Activated CD4-positive, alpha-beta memory T cell treated with anti-CD3 and anti-CD28 coated beads, Interleukin-2, amount 10 ng/mL, durations not matched to agents 7 days and 5 days (primary cell): ENCODE data around the gene DHRS13. TPM values are rescaled to one million over a fixed set of nuclear protein-coding genes. Genes with fewer than 3 reads are reported as not detected.

Source experiments
- CTCF ChIA-PET: fragments of 350-600 bp; sonication (Branson Sonifier 250); formaldehyde crosslinking; loops from one replicate; lab custom pipeline; 2021; ENCODE audit warnings: antibody characterized with exemption, inconsistent platforms; lab: Charles Lee
- POLR2A ChIA-PET: fragments of 350-600 bp; sonication (Branson Sonifier 250); formaldehyde crosslinking; loops from one replicate; lab custom pipeline; 2021; ENCODE audit warnings: antibody characterized with exemption; lab: Charles Lee
- DNase-seq: peaks from one replicate; pipeline ENCODE4 v3.0.0-alpha.2; 2020
- H3K27ac Mint-ChIP-seq: one replicate; pipeline ENCODE4 v1.8.0; 2021; ENCODE audit warnings: mild to moderate bottlenecking, mixed read lengths
- H3K27me3 Mint-ChIP-seq: one replicate; pipeline ENCODE4 v1.8.0; 2021; ENCODE audit warnings: mixed read lengths
- H3K36me3 Mint-ChIP-seq: one replicate; pipeline ENCODE4 v1.8.0; 2021; ENCODE audit warnings: low read depth, mixed read lengths
- H3K4me1 Mint-ChIP-seq: one replicate; pipeline ENCODE4 v1.8.0; 2021; ENCODE audit warnings: mixed read lengths
- H3K4me3 Mint-ChIP-seq: one replicate; pipeline ENCODE4 v1.8.0; 2021; ENCODE audit warnings: mild to moderate bottlenecking, mixed read lengths
- H3K9me3 Mint-ChIP-seq: one replicate; pipeline ENCODE4 v1.8.0; 2021; ENCODE audit warnings: mixed read lengths
- total RNA-seq, 2 experiments: library from RNA; stranded (reverse); gene quantifications; one replicate each; pipeline ENCODE4 v1.2.3, GENCODE V29; 2021

DHRS13 gene
- total RNA-seq, 2 experiments from 2014 or later, result 25.2 to 25.7 TPM

GRCh38 chr17:28891201-28891600 is 11.7 kb downstream of the DHRS13 start:
- CTCF ChIA-PET, result interaction anchor here (1.4 to 3.5 kb wide), 2 partner anchors 8 to 11 kb away, joined by 4 to 29 read pairs; partner anchors contain the start of gene DHRS13
- H3K4me3 Mint-ChIP-seq, result no peak overlapping the region
- peaks cover 65% of the 10 kb centered on the region for H3K4me1 Mint-ChIP-seq

GRCh38 chr17:28889996-28890395 is 12.9 kb downstream of the DHRS13 start:
- ChIA-PET POLR2A (interaction anchor here (1.2 to 6.7 kb wide), 3 partner anchors 12 to 48 kb away, joined by 3 to 39 read pairs (median 5); partner anchors contain the start of genes DHRS13 and FAM222B), CTCF (interaction anchor here (0.9 to 1.4 kb wide), 2 partner anchors 9 to 13 kb away, joined by 3 to 4 read pairs; partner anchors contain the start of gene DHRS13)
- H3K4me1 Mint-ChIP-seq, result peaks cover 54% of the 10 kb centered on the region
- no peak for DNase-seq
- H3K9me3 Mint-ChIP-seq, result no peaks in the 10 kb centered on the region
- no peaks in the 10 kb centered on the region for H3K27me3 Mint-ChIP-seq
- H3K36me3 Mint-ChIP-seq, result peaks cover 42% of the 10 kb centered on the region
- H3K27ac Mint-ChIP-seq, result peak overlapping the region; percentile 47
- H3K4me3 Mint-ChIP-seq, result no peak overlapping the region

More at GRCh38 chr17:28891201-28891600, 11.7 kb downstream of the DHRS13 start:
- DNase-seq, result no peak
- H3K27me3 Mint-ChIP-seq, result no peaks in the 10 kb centered on the region
- peak overlapping the region; percentile 52 for H3K27ac Mint-ChIP-seq
- POLR2A ChIA-PET, result interaction anchor here (1.2 to 6.7 kb wide), 5 partner anchors 11 to 164 kb away, joined by 3 to 39 read pairs (median 14); partner anchors contain the start of genes DHRS13, FAM222B, NEK8 and PHF12
- H3K9me3 Mint-ChIP-seq, result no peaks in the 10 kb centered on the region
- peaks cover 38% of the 10 kb centered on the region for H3K36me3 Mint-ChIP-seq

DNA sequence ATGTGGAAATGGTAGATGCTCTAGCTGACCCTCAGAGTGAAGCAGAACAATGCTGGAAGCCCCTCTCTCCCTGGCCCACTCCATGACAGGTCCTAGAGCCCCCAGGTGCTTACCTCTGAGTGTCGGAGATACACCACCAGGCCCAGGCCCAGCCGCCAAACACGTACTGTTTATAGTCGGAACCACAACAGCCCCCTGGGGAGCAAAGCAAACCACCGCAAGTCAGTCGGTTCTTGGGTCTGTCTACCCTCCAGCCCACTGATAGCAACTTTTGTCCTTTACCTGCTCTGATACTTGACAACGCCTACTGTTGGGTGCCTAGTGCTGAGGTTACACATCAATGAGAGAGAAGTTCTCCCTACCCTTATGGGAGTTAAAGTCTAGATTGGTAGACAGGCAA is 14.0 kb downstream of the DHRS13 start:
- peaks cover 46% of the 10 kb centered on the region for H3K4me1 Mint-ChIP-seq
- H3K9me3 Mint-ChIP-seq, result no peaks in the 10 kb centered on the region
- no peak for DNase-seq
- CTCF ChIA-PET, result no interaction called here
- H3K4me3 Mint-ChIP-seq, result no peak overlapping the region
- H3K27me3 Mint-ChIP-seq, result no peaks in the 10 kb centered on the region
- POLR2A ChIA-PET, result interaction anchor here (0.6 to 6.7 kb wide), 2 partner anchors 13 to 297 kb away, joined by 3 to 39 read pairs; partner anchors contain the start of gene DHRS13
- peaks cover 52% of the 10 kb centered on the region for H3K36me3 Mint-ChIP-seq
- H3K27ac Mint-ChIP-seq, result peak overlapping the region; percentile 2

GRCh38 chr17:28887871-28888471 is 14.9 kb downstream of the DHRS13 start:
- no peak for DNase-seq
- Mint-ChIP-seq H3K9me3 (no peaks in the 10 kb centered on the region), H3K27ac (no peak overlapping the region), H3K4me3 (no peak overlapping the region), H3K4me1 (peaks cover 38% of the 10 kb centered on the region), H3K36me3 (peaks cover 51% of the 10 kb centered on the region), H3K27me3 (no peaks in the 10 kb centered on the region)
- ChIA-PET POLR2A (interaction anchor here (0.6 to 0.7 kb wide), 3 partner anchors 10 to 20 kb away, joined by 3 read pairs; partner anchors contain the start of gene FLOT2), CTCF (no interaction called here)

DNA sequence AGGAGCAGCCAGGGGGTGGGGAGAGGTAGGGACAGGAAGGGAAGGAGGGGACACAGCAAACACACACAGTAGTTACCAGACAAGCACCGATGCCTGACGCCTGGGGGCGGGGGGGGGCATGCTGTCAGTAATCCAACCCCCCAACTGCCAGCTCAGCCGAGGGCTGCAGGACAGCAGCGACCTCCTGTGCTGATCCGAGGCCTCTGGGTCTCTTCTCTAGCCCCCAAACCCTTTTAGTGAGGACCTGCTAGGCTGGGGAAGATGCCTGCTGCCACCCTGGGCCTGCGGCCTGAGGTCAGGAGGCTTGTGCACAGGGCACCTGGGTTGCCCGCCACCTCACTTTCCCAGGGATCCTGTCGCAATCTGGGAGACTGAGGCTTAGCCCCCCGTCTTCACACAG is 16.9 kb downstream of the DHRS13 start:
- no peak overlapping the region for H3K4me3 Mint-ChIP-seq
- no peak overlapping the region for H3K27ac Mint-ChIP-seq
- H3K36me3 Mint-ChIP-seq, result peaks cover 54% of the 10 kb centered on the region
- H3K9me3 Mint-ChIP-seq, result no peaks in the 10 kb centered on the region
- H3K4me1 Mint-ChIP-seq, result peaks cover 19% of the 10 kb centered on the region
- H3K27me3 Mint-ChIP-seq, result no peaks in the 10 kb centered on the region
- no peak for DNase-seq
- ChIA-PET POLR2A (no interaction called here), CTCF (no interaction called here)

DNA sequence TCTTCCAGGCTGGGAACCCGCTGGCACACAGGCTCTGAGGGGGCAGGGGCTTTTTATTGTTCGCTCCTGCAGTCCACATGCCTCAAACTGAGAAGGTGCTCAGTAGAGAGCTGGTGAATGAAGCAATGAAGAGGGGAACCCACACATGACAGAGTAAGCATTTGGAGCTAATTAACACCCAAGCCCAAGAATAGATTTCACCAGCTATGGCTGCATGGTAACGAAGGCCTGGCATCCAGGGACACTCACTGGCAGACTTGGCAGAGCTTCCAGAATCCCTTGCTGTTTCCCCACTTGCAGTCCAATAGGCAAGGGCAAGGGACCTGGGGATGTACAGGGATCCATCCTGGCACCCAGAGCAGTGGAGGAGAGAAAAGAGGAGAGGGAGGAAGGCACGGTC is 17.5 kb downstream of the DHRS13 start:
- peaks cover 14% of the 10 kb centered on the region for H3K4me1 Mint-ChIP-seq
- DNase-seq, result no peak
- H3K27ac Mint-ChIP-seq, result no peak overlapping the region
- peaks cover 58% of the 10 kb centered on the region for H3K36me3 Mint-ChIP-seq
- no peak overlapping the region for H3K4me3 Mint-ChIP-seq
- POLR2A ChIA-PET, result interaction anchor here (0.6 kb wide), 1 partner anchor 27 kb away, joined by 3 read pairs; no protein-coding TSS in a partner anchor
- no peaks in the 10 kb centered on the region for H3K27me3 Mint-ChIP-seq
- CTCF ChIA-PET, result interaction anchor here (0.6 kb wide), 1 partner anchor 38 kb away, joined by 5 read pairs; no protein-coding TSS in a partner anchor
- no peaks in the 10 kb centered on the region for H3K9me3 Mint-ChIP-seq

DNA sequence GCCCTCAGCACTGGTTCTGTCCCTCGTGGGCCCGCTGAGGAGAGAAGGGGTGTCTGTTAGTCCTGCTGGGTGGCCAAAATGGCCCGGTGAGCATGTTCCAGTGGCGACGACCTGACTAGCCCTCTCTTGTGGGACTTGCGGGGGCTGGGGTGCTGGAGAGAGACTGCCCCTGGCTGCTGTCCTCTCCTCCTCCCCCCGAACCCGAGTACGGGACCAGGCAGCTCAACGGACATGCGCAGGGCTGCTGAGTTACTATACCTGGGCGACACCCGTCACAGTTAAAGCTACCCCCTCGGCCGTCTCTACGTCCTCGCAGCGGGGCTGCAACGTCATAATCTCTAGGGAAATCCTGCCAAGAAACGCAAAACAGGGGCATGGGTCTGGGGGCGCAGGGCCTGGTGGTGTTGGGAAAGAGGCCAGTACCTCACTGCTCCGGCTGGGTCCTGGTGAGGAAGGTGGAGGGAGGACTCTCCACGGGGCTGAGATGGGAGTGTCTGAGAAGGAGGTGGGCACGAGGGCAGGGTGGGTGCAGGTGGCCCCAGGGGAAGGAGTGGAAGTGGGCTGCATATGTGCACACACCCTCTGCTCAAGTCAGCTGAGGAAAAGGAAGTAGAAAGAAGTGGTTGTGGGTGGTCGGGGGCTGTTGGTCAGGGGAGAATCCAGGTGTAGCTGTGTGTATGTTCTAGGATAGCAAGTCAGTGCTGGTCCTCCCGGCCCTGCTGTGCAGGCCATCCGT is 18.7 kb downstream of the DHRS13 start:
- POLR2A ChIA-PET, result interaction anchor here (0.6 kb wide), 1 partner anchor 106 kb away, joined by 3 read pairs; no protein-coding TSS in a partner anchor
- no peak for DNase-seq
- peak overlapping the region; percentile 19 for H3K27ac Mint-ChIP-seq
- H3K36me3 Mint-ChIP-seq, result peaks cover 66% of the 10 kb centered on the region
- CTCF ChIA-PET, result interaction anchor here (0.6 kb wide), 1 partner anchor 1079 kb away, joined by 4 read pairs; no protein-coding TSS in a partner anchor
- peaks cover 6% of the 10 kb centered on the region for H3K4me1 Mint-ChIP-seq
- H3K4me3 Mint-ChIP-seq, result no peak overlapping the region
- H3K27me3 Mint-ChIP-seq, result no peaks in the 10 kb centered on the region
- H3K9me3 Mint-ChIP-seq, result no peaks in the 10 kb centered on the region

DNA sequence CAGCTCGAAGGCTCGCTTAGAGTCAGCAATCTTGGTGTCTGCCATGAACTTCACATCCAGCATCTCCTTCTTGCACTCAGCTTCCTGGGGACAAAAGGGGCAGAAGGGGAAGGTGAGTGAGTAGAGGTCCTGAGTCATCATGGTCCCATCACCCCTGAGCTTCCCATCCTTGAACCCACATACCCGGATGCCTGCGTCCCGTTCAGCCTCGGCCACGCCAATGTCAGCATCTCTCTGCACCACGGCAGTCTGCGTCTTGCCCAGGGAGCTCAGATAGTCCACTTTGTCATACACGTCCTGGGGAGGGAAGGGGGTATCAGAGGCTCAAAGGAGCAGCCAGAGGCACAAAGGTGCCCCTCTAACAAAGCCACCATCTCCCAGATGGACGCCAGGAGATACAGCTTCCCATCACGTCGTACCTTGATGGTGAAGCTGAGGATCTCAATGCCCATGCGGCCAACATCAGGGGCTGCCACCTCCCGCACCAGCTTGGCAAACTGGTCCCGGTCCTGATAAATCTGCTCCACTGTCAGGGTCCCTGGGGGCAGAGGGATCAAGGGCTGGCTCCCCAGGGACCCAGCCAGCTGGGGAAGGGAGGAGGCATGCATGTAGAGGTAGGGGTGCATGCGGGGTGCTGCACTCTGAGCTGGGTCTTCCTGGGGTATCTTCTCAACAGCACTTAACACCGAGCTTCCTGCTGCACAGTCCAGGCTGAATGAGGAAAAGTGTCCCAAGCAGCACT is 20.6 kb downstream of the DHRS13 start:
- no peak overlapping the region for H3K27ac Mint-ChIP-seq
- no peaks in the 10 kb centered on the region for H3K9me3 Mint-ChIP-seq
- CTCF ChIA-PET, result no interaction called here
- no peak overlapping the region for H3K4me3 Mint-ChIP-seq
- no peak for DNase-seq
- peaks cover 78% of the 10 kb centered on the region for H3K36me3 Mint-ChIP-seq
- no peaks in the 10 kb centered on the region for H3K27me3 Mint-ChIP-seq
- H3K4me1 Mint-ChIP-seq, result peaks cover 6% of the 10 kb centered on the region
- POLR2A ChIA-PET, result interaction anchor here (1.2 to 2.0 kb wide), 3 partner anchors 10 to 20 kb away, joined by 3 to 7 read pairs (median 3); no protein-coding TSS in a partner anchor

- Mint-ChIP-seq H3K27ac (no peak overlapping the region), H3K4me1 (peaks cover 7% of the 10 kb centered on the region), H3K27me3 (no peaks in the 10 kb centered on the region), H3K36me3 (peaks cover 78% of the 10 kb centered on the region), H3K9me3 (no peaks in the 10 kb centered on the region), H3K4me3 (no peak overlapping the region)
- DNase-seq, result no peak
- CTCF ChIA-PET, result no interaction called here
- POLR2A ChIA-PET, result interaction anchor here (1.2 to 2.0 kb wide), 2 partner anchors 11 to 20 kb away, joined by 3 to 7 read pairs; no protein-coding TSS in a partner anchor
These were observed 21.3 kb downstream of the DHRS13 start for GRCh38 chr17:28881533-28882056.

DNA sequence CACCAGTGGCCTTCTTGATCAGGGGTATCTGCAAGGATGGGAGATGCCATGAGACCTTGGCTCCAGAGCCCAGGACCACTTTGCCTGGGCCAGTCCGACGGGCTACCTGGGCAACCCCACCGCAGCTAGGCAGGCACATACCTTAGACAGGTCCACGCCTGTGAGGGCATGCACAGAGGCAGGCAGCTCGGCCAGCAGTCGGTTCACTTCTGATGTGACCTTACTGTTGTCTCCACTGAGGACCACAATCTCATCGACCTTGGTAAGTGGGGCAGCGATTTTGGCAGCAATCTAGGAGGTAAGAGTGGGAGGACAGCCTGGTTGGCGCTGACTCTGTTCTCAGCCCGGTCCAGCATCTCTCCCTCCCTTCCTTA is 22.3 kb downstream of the DHRS13 start:
- H3K27ac Mint-ChIP-seq, result no peak overlapping the region
- CTCF ChIA-PET, result no interaction called here
- H3K9me3 Mint-ChIP-seq, result no peaks in the 10 kb centered on the region
- DNase-seq, result no peak
- H3K27me3 Mint-ChIP-seq, result no peaks in the 10 kb centered on the region
- POLR2A ChIA-PET, result interaction anchor here (0.6 to 1.0 kb wide), 2 partner anchors 9 to 12 kb away, joined by 3 read pairs; no protein-coding TSS in a partner anchor
- peaks cover 71% of the 10 kb centered on the region for H3K36me3 Mint-ChIP-seq
- H3K4me3 Mint-ChIP-seq, result no peak overlapping the region
- peaks cover 16% of the 10 kb centered on the region for H3K4me1 Mint-ChIP-seq

GRCh38 chr17:28879886-28880571 is 22.9 kb downstream of the DHRS13 start:
- H3K4me1 Mint-ChIP-seq, result peaks cover 17% of the 10 kb centered on the region
- H3K9me3 Mint-ChIP-seq, result no peaks in the 10 kb centered on the region
- DNase-seq, result no peak
- H3K27ac Mint-ChIP-seq, result no peak overlapping the region
- CTCF ChIA-PET, result interaction anchor here (2.1 to 2.6 kb wide), 2 partner anchors 116 to 153 kb away, joined by 8 to 11 read pairs; no protein-coding TSS in a partner anchor
- POLR2A ChIA-PET, result interaction anchor here (0.6 to 1.0 kb wide), 2 partner anchors 9 to 13 kb away, joined by 3 read pairs; no protein-coding TSS in a partner anchor
- peaks cover 67% of the 10 kb centered on the region for H3K36me3 Mint-ChIP-seq
- no peaks in the 10 kb centered on the region for H3K27me3 Mint-ChIP-seq
- no peak overlapping the region for H3K4me3 Mint-ChIP-seq
